ENCODE measurements around the gene LRIG1.

The LRIG1 gene

DNA sequence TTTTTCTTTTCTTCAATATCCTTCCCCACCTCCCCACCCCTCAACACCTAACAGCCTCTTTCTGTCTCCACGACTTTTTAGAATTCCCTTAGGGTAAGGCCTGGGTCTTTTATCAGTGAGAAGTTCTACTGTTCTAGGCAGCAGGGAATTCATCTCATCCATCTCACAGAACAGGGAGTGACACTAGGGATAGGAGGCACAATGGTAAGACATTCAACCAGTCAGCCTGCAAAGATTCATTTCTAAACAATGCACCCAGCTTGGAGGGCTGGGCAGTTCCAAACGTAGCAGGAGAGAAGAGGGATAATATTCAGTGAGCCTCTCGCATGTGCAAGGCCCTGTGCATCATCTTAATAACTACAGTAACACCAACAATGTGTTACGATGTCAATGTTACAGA lies 43.6 kb downstream of the LRIG1 start:
- POLR2A ChIA-PET, result no interaction called here
- CTCF ChIA-PET, result no interaction called here
- Histone ChIP-seq H3K36me3 (ENCODE audit: control insufficient read depth in 4 of 4, insufficient read depth in 4 of 4, low read length in 3 of 4) (no peaks in the 10 kb centered on the region), H3K27ac (ENCODE audit: insufficient read depth in 1 of 2, low read depth in 1 of 2, low read length in 2 of 2, poor library complexity in 1 of 2, severe bottlenecking in 2 of 2) (no peak overlapping the region), H3K9me3 (ENCODE audit: control extremely low read depth in 1 of 5, control insufficient read depth in 4 of 5, insufficient read depth in 2 of 5, low read depth in 1 of 5, low read length in 4 of 5) (no peaks in the 10 kb centered on the region), H3K27me3 (replicated peaks in 2 of 5; ENCODE audit: control insufficient read depth in 4 of 5, insufficient read depth in 5 of 5, low read length in 4 of 5) (no peaks in the 10 kb centered on the region), H3K4me3 (ENCODE audit: control insufficient read depth in 1 of 7, extremely low read depth in 1 of 7, insufficient read depth in 4 of 7, low read depth in 2 of 7, low read length in 6 of 7) (no peak overlapping the region), H3K4me1 (ENCODE audit: control extremely low read depth in 1 of 4, control insufficient read depth in 4 of 4, insufficient read depth in 4 of 4, low read length in 3 of 4) (peaks cover 4 to 10% (median 7%) of the 10 kb centered on the region in 4 experiments)
- WGBS (ENCODE audit: insufficient coverage), result 100% methylated on average over 3 of the region's 4 CpGs
- DNase-seq, result no peak

- ChIA-PET POLR2A (no interaction called here), CTCF (interaction anchor here (1.2 to 1.5 kb wide), 2 partner anchors 14 to 49 kb away, joined by 5 read pairs; no protein-coding TSS in a partner anchor)
- no peak overlapping the region for H3K27ac ChIP-seq (ENCODE audit: insufficient read depth in 1 of 2, low read depth in 1 of 2, low read length in 2 of 2, poor library complexity in 1 of 2, severe bottlenecking in 2 of 2)
- no peaks in the 10 kb centered on the region for H3K36me3 ChIP-seq (ENCODE audit: control insufficient read depth in 4 of 4, insufficient read depth in 4 of 4, low read length in 3 of 4)
- no peak for DNase-seq
- no peaks in the 10 kb centered on the region for H3K27me3 ChIP-seq (replicated peaks in 2 of 5; ENCODE audit: control insufficient read depth in 4 of 5, insufficient read depth in 5 of 5, low read length in 4 of 5)
- WGBS (ENCODE audit: insufficient coverage), result 87% methylated on average over 9 of the region's 10 CpGs
- H3K4me3 ChIP-seq (ENCODE audit: control insufficient read depth in 1 of 7, extremely low read depth in 1 of 7, insufficient read depth in 4 of 7, low read depth in 2 of 7, low read length in 6 of 7), result no peak overlapping the region
- H3K9me3 ChIP-seq (ENCODE audit: control extremely low read depth in 1 of 5, control insufficient read depth in 4 of 5, insufficient read depth in 2 of 5, low read depth in 1 of 5, low read length in 4 of 5), result no peaks in the 10 kb centered on the region
- H3K4me1 ChIP-seq (ENCODE audit: control extremely low read depth in 1 of 4, control insufficient read depth in 4 of 4, insufficient read depth in 4 of 4, low read length in 3 of 4), result peaks cover 4 to 10% (median 7%) of the 10 kb centered on the region in 4 experiments
Measured at GRCh38 chr3:66456711-66457173, 44.1 kb downstream of the LRIG1 start.

- Histone ChIP-seq H3K36me3 (ENCODE audit: control insufficient read depth in 4 of 4, insufficient read depth in 4 of 4, low read length in 3 of 4) (no peaks in the 10 kb centered on the region), H3K9me3 (ENCODE audit: control extremely low read depth in 1 of 5, control insufficient read depth in 4 of 5, insufficient read depth in 2 of 5, low read depth in 1 of 5, low read length in 4 of 5) (no peaks in the 10 kb centered on the region), H3K27me3 (replicated peaks in 2 of 5; ENCODE audit: control insufficient read depth in 4 of 5, insufficient read depth in 5 of 5, low read length in 4 of 5) (no peaks in the 10 kb centered on the region), H3K4me3 (ENCODE audit: control insufficient read depth in 1 of 7, extremely low read depth in 1 of 7, insufficient read depth in 4 of 7, low read depth in 2 of 7, low read length in 6 of 7) (no peak overlapping the region), H3K4me1 (ENCODE audit: control extremely low read depth in 1 of 4, control insufficient read depth in 4 of 4, insufficient read depth in 4 of 4, low read length in 3 of 4) (peaks cover 4 to 19% (median 14%) of the 10 kb centered on the region in 4 experiments), H3K27ac (ENCODE audit: insufficient read depth in 1 of 2, low read depth in 1 of 2, low read length in 2 of 2, poor library complexity in 1 of 2, severe bottlenecking in 2 of 2) (no peak overlapping the region)
- WGBS (ENCODE audit: insufficient coverage), result 62% methylated on average over 7 of the region's 8 CpGs
- POLR2A ChIA-PET, result no interaction called here
- CTCF ChIA-PET, result interaction anchor here (0.9 to 3.4 kb wide), 3 partner anchors 33 to 47 kb away, joined by 3 to 11 read pairs (median 3); no protein-coding TSS in a partner anchor
- no peak for DNase-seq
Measured at GRCh38 chr3:66454464-66454859, 46.4 kb downstream of the LRIG1 start.

DNA sequence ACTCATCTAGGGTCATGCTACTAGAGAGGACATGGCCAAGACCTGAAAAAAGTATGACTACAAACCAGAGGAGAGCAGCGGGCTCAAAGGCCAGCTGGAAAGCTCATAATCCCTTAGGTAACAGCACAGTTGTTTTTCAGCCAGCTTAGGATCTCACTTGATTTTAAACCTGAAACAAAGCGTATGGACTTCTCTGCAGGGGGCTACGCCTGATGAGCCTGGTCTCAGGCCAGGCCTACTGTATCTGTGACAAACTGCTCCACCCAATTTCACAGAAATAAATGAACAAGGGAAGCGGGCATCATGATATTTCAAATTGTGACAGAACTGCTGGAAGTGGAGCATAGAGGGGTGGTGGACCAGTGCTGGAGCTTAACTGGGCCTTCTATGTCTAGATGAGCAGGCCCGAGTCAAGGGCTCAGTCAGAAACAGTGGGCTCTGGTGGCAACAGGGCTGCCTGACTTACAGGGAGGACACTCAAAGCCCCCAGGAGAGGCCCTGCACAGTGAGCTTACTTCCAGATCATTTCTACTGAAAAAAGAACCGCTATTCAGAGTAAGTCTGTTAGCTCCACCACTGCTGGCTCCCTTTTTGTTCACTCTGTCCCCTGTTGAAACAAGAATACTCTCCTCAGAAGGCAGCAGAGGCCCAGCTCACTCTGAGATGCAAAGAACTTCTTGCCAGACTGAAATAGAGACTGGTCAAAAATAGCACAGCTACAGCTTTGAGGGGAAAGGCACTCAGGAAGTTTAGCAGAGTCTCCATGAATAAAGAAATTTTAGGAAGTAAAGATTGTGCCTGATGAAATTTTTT lies 47.0 kb downstream of the LRIG1 start:
- POLR2A ChIA-PET, result interaction anchor here (0.6 to 0.8 kb wide), 3 partner anchors 10 to 91 kb away, joined by 3 to 6 read pairs (median 3); no protein-coding TSS in a partner anchor
- Histone ChIP-seq H3K27ac (ENCODE audit: insufficient read depth in 1 of 2, low read depth in 1 of 2, low read length in 2 of 2, poor library complexity in 1 of 2, severe bottlenecking in 2 of 2) (no peak overlapping the region), H3K27me3 (replicated peaks in 2 of 5; ENCODE audit: control insufficient read depth in 4 of 5, insufficient read depth in 5 of 5, low read length in 4 of 5) (no peaks in the 10 kb centered on the region), H3K9me3 (ENCODE audit: control extremely low read depth in 1 of 5, control insufficient read depth in 4 of 5, insufficient read depth in 2 of 5, low read depth in 1 of 5, low read length in 4 of 5) (no peaks in the 10 kb centered on the region), H3K4me3 (ENCODE audit: control insufficient read depth in 1 of 7, extremely low read depth in 1 of 7, insufficient read depth in 4 of 7, low read depth in 2 of 7, low read length in 6 of 7) (no peak overlapping the region), H3K36me3 (ENCODE audit: control insufficient read depth in 4 of 4, insufficient read depth in 4 of 4, low read length in 3 of 4) (no peaks in the 10 kb centered on the region), H3K4me1 (ENCODE audit: control extremely low read depth in 1 of 4, control insufficient read depth in 4 of 4, insufficient read depth in 4 of 4, low read length in 3 of 4) (peaks cover 4 to 19% (median 14%) of the 10 kb centered on the region in 4 experiments)
- WGBS (ENCODE audit: insufficient coverage), result 90% methylated on average over 5 of the region's 6 CpGs
- DNase-seq, result no peak
- CTCF ChIA-PET, result interaction anchor here (0.9 to 3.4 kb wide), 2 partner anchors 46 kb away, joined by 3 to 11 read pairs; no protein-coding TSS in a partner anchor

DNA sequence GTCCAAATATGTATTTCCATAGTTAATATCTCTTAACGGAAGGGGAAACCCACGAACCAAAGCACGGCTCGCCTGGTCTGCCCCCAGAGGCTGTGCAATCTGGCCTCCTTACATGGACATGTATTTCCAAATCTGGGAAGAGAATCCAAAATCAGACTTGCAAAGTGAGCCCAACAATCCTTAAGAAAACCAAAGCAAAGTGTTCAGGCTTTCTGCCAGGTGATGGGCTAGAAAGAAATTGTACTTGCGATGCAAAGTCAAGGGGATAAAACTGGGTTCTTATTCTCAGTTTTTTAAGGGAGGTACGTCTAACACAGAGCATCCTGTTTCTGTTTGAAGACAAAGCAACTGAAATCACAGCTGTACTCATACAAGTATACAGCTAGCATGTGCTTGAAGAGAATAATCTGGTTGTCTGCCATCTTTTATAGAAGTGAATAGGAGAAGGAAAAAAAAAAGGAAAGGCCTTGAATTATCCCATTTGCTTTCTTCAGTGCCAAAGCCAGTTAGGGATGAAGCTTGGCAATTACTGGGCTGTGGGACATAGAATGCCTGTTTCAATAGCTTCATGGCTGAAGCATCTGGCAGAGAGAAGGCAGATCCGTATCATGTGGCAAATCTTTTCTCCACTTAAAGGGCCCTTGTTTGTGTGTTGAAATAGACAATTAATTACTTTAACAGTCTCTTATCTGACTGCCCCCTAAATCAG lies 48.4 kb downstream of the LRIG1 start:
- ChIA-PET POLR2A (interaction anchor here (0.8 kb wide), 1 partner anchor 31 kb away, joined by 3 read pairs; no protein-coding TSS in a partner anchor), CTCF (interaction anchor here (3.4 kb wide), 1 partner anchor 45 kb away, joined by 11 read pairs; no protein-coding TSS in a partner anchor)
- 92% methylated on average over 6 of the region's 7 CpGs for WGBS (ENCODE audit: insufficient coverage)
- no peaks in the 10 kb centered on the region for H3K36me3 ChIP-seq (ENCODE audit: control insufficient read depth in 4 of 4, insufficient read depth in 4 of 4, low read length in 3 of 4)
- H3K9me3 ChIP-seq (ENCODE audit: control extremely low read depth in 1 of 5, control insufficient read depth in 4 of 5, insufficient read depth in 2 of 5, low read depth in 1 of 5, low read length in 4 of 5), result no peaks in the 10 kb centered on the region
- H3K27me3 ChIP-seq (replicated peaks in 2 of 5; ENCODE audit: control insufficient read depth in 4 of 5, insufficient read depth in 5 of 5, low read length in 4 of 5), result no peaks in the 10 kb centered on the region
- DNase-seq, result no peak
- H3K4me1 ChIP-seq (ENCODE audit: control extremely low read depth in 1 of 4, control insufficient read depth in 4 of 4, insufficient read depth in 4 of 4, low read length in 3 of 4), result peaks cover 4 to 19% (median 14%) of the 10 kb centered on the region in 4 experiments
- H3K27ac ChIP-seq (ENCODE audit: insufficient read depth in 1 of 2, low read depth in 1 of 2, low read length in 2 of 2, poor library complexity in 1 of 2, severe bottlenecking in 2 of 2), result no peak overlapping the region
- H3K4me3 ChIP-seq (ENCODE audit: control insufficient read depth in 1 of 7, extremely low read depth in 1 of 7, insufficient read depth in 4 of 7, low read depth in 2 of 7, low read length in 6 of 7), result no peak overlapping the region

DNA sequence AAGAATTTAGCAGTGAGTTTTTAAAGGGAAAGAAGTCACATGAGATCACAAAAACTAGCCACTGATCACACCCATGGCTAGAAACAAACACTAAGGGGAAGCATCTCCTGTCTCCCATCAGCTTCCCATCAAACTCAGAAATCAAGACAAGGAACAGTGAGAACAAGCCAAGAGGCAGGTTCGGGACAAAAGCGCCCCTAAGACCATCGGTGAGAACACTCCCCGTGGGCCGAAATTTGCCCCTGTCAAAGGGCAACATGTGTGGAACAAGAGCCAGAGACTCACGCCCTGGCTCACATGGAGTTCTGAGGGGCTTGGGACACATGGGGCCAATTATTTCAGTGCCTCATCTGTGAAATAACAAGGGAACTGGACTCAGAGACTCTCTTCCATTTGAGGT lies 49.1 kb downstream of the LRIG1 start:
- POLR2A ChIA-PET, result no interaction called here
- CTCF ChIA-PET, result interaction anchor here (3.4 kb wide), 1 partner anchor 44 kb away, joined by 11 read pairs; no protein-coding TSS in a partner anchor
- no peaks in the 10 kb centered on the region for H3K9me3 ChIP-seq (ENCODE audit: control extremely low read depth in 1 of 5, control insufficient read depth in 4 of 5, insufficient read depth in 2 of 5, low read depth in 1 of 5, low read length in 4 of 5)
- H3K27me3 ChIP-seq (replicated peaks in 2 of 5; ENCODE audit: control insufficient read depth in 4 of 5, insufficient read depth in 5 of 5, low read length in 4 of 5), result no peaks in the 10 kb centered on the region
- WGBS (ENCODE audit: insufficient coverage), result 96% methylated on average over 6 of the region's 6 CpGs
- DNase-seq, result no peak
- peaks cover 4 to 19% (median 14%) of the 10 kb centered on the region in 4 experiments for H3K4me1 ChIP-seq (ENCODE audit: control extremely low read depth in 1 of 4, control insufficient read depth in 4 of 4, insufficient read depth in 4 of 4, low read length in 3 of 4)
- H3K36me3 ChIP-seq (ENCODE audit: control insufficient read depth in 4 of 4, insufficient read depth in 4 of 4, low read length in 3 of 4), result no peaks in the 10 kb centered on the region
- no peak overlapping the region for H3K4me3 ChIP-seq (ENCODE audit: control insufficient read depth in 1 of 7, extremely low read depth in 1 of 7, insufficient read depth in 4 of 7, low read depth in 2 of 7, low read length in 6 of 7)
- H3K27ac ChIP-seq (ENCODE audit: insufficient read depth in 1 of 2, low read depth in 1 of 2, low read length in 2 of 2, poor library complexity in 1 of 2, severe bottlenecking in 2 of 2), result no peak overlapping the region
